Smooth muscle cell (in vitro differentiated cells): ENCODE measurements around the gene CALY. TPM values are rescaled to one million over a fixed set of nuclear protein-coding genes. Genes with fewer than 3 reads are reported as not detected.

Source experiments
- DNase-seq: peaks from one replicate; lab custom pipeline; 2025; ENCODE audit not compliant: unreplicated experiment; lab: John Stamatoyannopoulos, UW
- H2AFZ ChIP-seq: fragments of 200-600 bp; sonication (generic); 2 replicates; pipeline ENCODE4 v1.6.0; 2016; ENCODE audit warnings: antibody characterized with exemption, low read depth, mild to moderate bottlenecking
- H3F3A ChIP-seq: fragments of 200-600 bp; sonication (generic); 2 replicates; pipeline ENCODE4 v1.6.0; 2017; ENCODE audit warnings: antibody characterized with exemption, low read depth
- H3K27ac ChIP-seq: fragments of 200-600 bp; sonication (generic); 2 replicates; pipeline ENCODE4 v1.5.1; 2016; ENCODE audit warnings: low read depth, mild to moderate bottlenecking
- H3K27me3 ChIP-seq: fragments of 200-600 bp; sonication (generic); 2 replicates; pipeline ENCODE4 v1.6.1; 2016; ENCODE audit warnings: low read depth, mild to moderate bottlenecking
- H3K36me3 ChIP-seq: fragments of 200-600 bp; sonication (generic); 2 replicates; pipeline ENCODE4 v1.5.1; 2016; ENCODE audit warnings: low read depth
- H3K4me1 ChIP-seq: fragments of 200-600 bp; sonication (generic); 2 replicates; pipeline ENCODE4 v1.5.1; 2016; ENCODE audit warnings: low read depth
- H3K4me2 ChIP-seq: fragments of 200-600 bp; sonication (generic); 2 replicates; pipeline ENCODE4 v1.6.0; 2016; ENCODE audit warnings: mild to moderate bottlenecking
- H3K4me3 ChIP-seq: fragments of 200-600 bp; sonication (generic); 2 replicates; pipeline ENCODE4 v1.5.1; 2016; ENCODE audit warnings: mild to moderate bottlenecking
- H3K79me2 ChIP-seq: fragments of 200-600 bp; sonication (generic); 2 replicates; pipeline ENCODE4 v1.6.0; 2016; ENCODE audit warnings: low read depth, mild to moderate bottlenecking
- H3K9ac ChIP-seq: fragments of 200-600 bp; sonication (generic); 2 replicates; pipeline ENCODE4 v1.6.0; 2016; ENCODE audit warnings: low read depth
- H3K9me3 ChIP-seq: fragments of 200-600 bp; sonication (generic); replicated peaks from 2 replicates; pipeline ENCODE4 v1.5.1; 2016; ENCODE audit warnings: low read depth
- H4K20me1 ChIP-seq: fragments of 200-600 bp; sonication (generic); 2 replicates; pipeline ENCODE4 v1.6.0; 2016; ENCODE audit warnings: low read depth
- CTCF ChIP-seq: fragments of 200-600 bp; sonication (generic); IDR thresholded peaks from 2 replicates; pipeline ENCODE4 v1.5.1; 2017; ENCODE audit warnings: borderline replicate concordance, mild to moderate bottlenecking, antibody characterized with exemption; ENCODE audit not compliant: insufficient read depth, poor library complexity, severe bottlenecking
- WGBS: methylation state at CpG from one replicate; pipeline ENCODE4 v1.1.7; 2016; ENCODE audit warnings: low lambda C conversion rate; 5-methylcytosine and 5-hydroxymethylcytosine counted together
- polyA plus RNA-seq: library from polyadenylated mRNA; unstranded; fragments of >200 nt; fragmentation: Nextera tagmentation; extraction: Ambion mirVana; gene quantifications from 2 replicates; pipeline ENCODE4 v1.2.1, GENCODE V29; 2016
- total RNA-seq: library from RNA; depleted of rRNA; stranded (reverse); fragments of >200 nt; gene quantifications from 2 replicates; pipeline ENCODE4 v1.2.3, GENCODE V29; 2014

The CALY gene
- total RNA-seq (2.4 and 7.8 TPM in 2 replicates), polyA plus RNA-seq (9.4 and 10.1 TPM in 2 replicates)

- H3K27ac ChIP-seq, result no peak within 1 kb of the TSS
- TF ChIP-seq CTCF, result no peak
- no peaks in the 10 kb centered on the region for H3K79me2 ChIP-seq
- H3K4me2 ChIP-seq, result peak within 1 kb of the TSS; percentile 85
- no peak for DNase-seq
- H3K4me3 ChIP-seq, result peak within 1 kb of the TSS; percentile 45
- H2AFZ ChIP-seq, result no peak within 1 kb of the TSS
- H3K9me3 ChIP-seq, result no peaks in the 10 kb centered on the region
- 62% methylated on average over 32 of the region's 63 CpGs for WGBS
- H4K20me1 ChIP-seq, result no peaks in the 10 kb centered on the region
- no peaks in the 10 kb centered on the region for H3K4me1 ChIP-seq
- H3K36me3 ChIP-seq, result no peaks in the 10 kb centered on the region
- H3F3A ChIP-seq, result no peaks in the 10 kb centered on the region
- H3K9ac ChIP-seq, result no peak within 1 kb of the TSS
- peaks cover 49% of the 10 kb centered on the region for H3K27me3 ChIP-seq
Measured at GRCh38 chr10:133336577-133337369, at the start of gene CALY. TSS of gene CALY (minus strand) at chr10:133336896. CDS start at chr10:133328989, 7,907 bp downstream.

- Histone ChIP-seq H3K36me3 (no peaks in the 10 kb centered on the region), H3K9ac (no peak overlapping the region), H2AFZ (no peak overlapping the region), H3K27ac (no peak overlapping the region), H3K27me3 (no peaks in the 10 kb centered on the region), H3K4me3 (no peak overlapping the region), H4K20me1 (no peaks in the 10 kb centered on the region), H3K4me2 (no peak overlapping the region), H3F3A (no peaks in the 10 kb centered on the region), H3K4me1 (no peaks in the 10 kb centered on the region), H3K79me2 (no peaks in the 10 kb centered on the region), H3K9me3 (no peaks in the 10 kb centered on the region)
- no peak for TF ChIP-seq CTCF
- no peak for DNase-seq
- 100% methylated on average over 2 of the region's 2 CpGs for WGBS
Measured at GRCh38 chr10:133385214-133385613, 48.5 kb upstream of the CALY start.

- WGBS, result 86% methylated on average over 13 of the region's 13 CpGs
- no peaks in the 10 kb centered on the region for H4K20me1 ChIP-seq
- no peaks in the 10 kb centered on the region for H3F3A ChIP-seq
- H3K27me3 ChIP-seq, result no peaks in the 10 kb centered on the region
- DNase-seq, result no peak
- no peaks in the 10 kb centered on the region for H3K9me3 ChIP-seq
- peaks cover 3% of the 10 kb centered on the region for H3K4me1 ChIP-seq
- no peak for TF ChIP-seq CTCF
- no peak overlapping the region for H3K4me3 ChIP-seq
- H3K9ac ChIP-seq, result no peak overlapping the region
- no peaks in the 10 kb centered on the region for H3K36me3 ChIP-seq
- H3K4me2 ChIP-seq, result no peak overlapping the region
- H3K27ac ChIP-seq, result no peak overlapping the region
- H2AFZ ChIP-seq, result no peak overlapping the region
- H3K79me2 ChIP-seq, result no peaks in the 10 kb centered on the region
Measured at GRCh38 chr10:133384071-133384470, 47.4 kb upstream of the CALY start.

- no peaks in the 10 kb centered on the region for H3F3A ChIP-seq
- no peak overlapping the region for H2AFZ ChIP-seq
- 87% methylated on average over 4 of the region's 4 CpGs for WGBS
- no peaks in the 10 kb centered on the region for H3K9me3 ChIP-seq
- no peak overlapping the region for H3K27ac ChIP-seq
- no peaks in the 10 kb centered on the region for H3K27me3 ChIP-seq
- H4K20me1 ChIP-seq, result no peaks in the 10 kb centered on the region
- H3K36me3 ChIP-seq, result no peaks in the 10 kb centered on the region
- TF ChIP-seq CTCF, result no peak
- H3K4me3 ChIP-seq, result no peak overlapping the region
- no peak overlapping the region for H3K9ac ChIP-seq
- no peak for DNase-seq
- H3K79me2 ChIP-seq, result no peaks in the 10 kb centered on the region
- H3K4me2 ChIP-seq, result no peak overlapping the region
- peaks cover 3% of the 10 kb centered on the region for H3K4me1 ChIP-seq
Measured at GRCh38 chr10:133383551-133383950, 46.9 kb upstream of the CALY start.
